PC-9 (cell line): ENCODE results near the gene TNS1. TPM values are rescaled to one million over a fixed set of nuclear protein-coding genes. Genes with fewer than 3 reads are reported as not detected.

Experiments used
- BruUV-seq: library from RNA; stranded (reverse); fragments of 400-500 nt; replicated peaks from 2 replicates; lab custom pipeline; 2021; lab: Mats Ljungman, UMichigan
- CTCF ChIA-PET: fragments of 300-600 bp; sonication (Branson Sonifier 250); formaldehyde crosslinking; loops from one replicate; lab custom pipeline; 2022; ENCODE audit warnings: antibody characterized with exemption; lab: Charles Lee
- POLR2A ChIA-PET: fragments of 300-600 bp; sonication (Branson Sonifier 250); formaldehyde crosslinking; loops from one replicate; lab custom pipeline; 2022; ENCODE audit warnings: antibody characterized with exemption; ENCODE audit not compliant: unreplicated experiment; lab: Charles Lee
- DNase-seq, 2 experiments: peaks; one replicate each; pipeline versions ENCODE4 v3.0.0 to v3.0.0-alpha.2; 2015 to 2022; ENCODE audit warnings: mixed read lengths in 1 of 2
- H2AFZ ChIP-seq: fragments of 200-600 bp; sonication (generic); 2 replicates; pipeline ENCODE4 v1.8.1; 2017; ENCODE audit warnings: antibody characterized with exemption
- H3F3A ChIP-seq: fragments of 200-600 bp; sonication (generic); 2 replicates; pipeline ENCODE4 v1.8.1; 2017; ENCODE audit warnings: antibody characterized with exemption, mild to moderate bottlenecking, low read depth; ENCODE audit not compliant: insufficient read depth
- H3K27ac ChIP-seq: fragments of 200-600 bp; sonication (generic); 2 replicates; pipeline ENCODE4 v1.6.1; 2016; ENCODE audit warnings: mixed run types
- H3K27me3 ChIP-seq: fragments of 200-600 bp; sonication (generic); 2 replicates; pipeline ENCODE4 v1.6.1; 2016; ENCODE audit warnings: low read depth, mixed run types; ENCODE audit not compliant: insufficient read depth
- H3K36me3 ChIP-seq: fragments of 200-600 bp; sonication (generic); 2 replicates; pipeline ENCODE4 v1.6.1; 2016; ENCODE audit warnings: low read depth, mixed run types
- H3K4me1 ChIP-seq: fragments of 200-600 bp; sonication (generic); replicated peaks from 2 replicates; pipeline ENCODE4 v1.6.1; 2016; ENCODE audit warnings: mixed run types; ENCODE audit not compliant: insufficient read depth
- H3K4me2 ChIP-seq: fragments of 200-600 bp; sonication (generic); 2 replicates; pipeline ENCODE4 v1.6.1; 2017; ENCODE audit warnings: mixed run types
- H3K4me3 ChIP-seq: fragments of 200-600 bp; sonication (generic); 2 replicates; pipeline ENCODE4 v1.6.1; 2016; ENCODE audit warnings: mixed run types
- H3K79me2 ChIP-seq: fragments of 200-600 bp; sonication (generic); 2 replicates; pipeline ENCODE4 v1.6.1; 2017; ENCODE audit warnings: low read depth, mixed run types
- H3K9me2 ChIP-seq: fragments of 200-600 bp; sonication (generic); 2 replicates; pipeline ENCODE4 v1.8.1; 2017; ENCODE audit warnings: mild to moderate bottlenecking; ENCODE audit not compliant: insufficient read depth
- H3K9me3 ChIP-seq: fragments of 200-600 bp; sonication (generic); 2 replicates; pipeline ENCODE4 v1.8.1; 2016; ENCODE audit warnings: low read depth; ENCODE audit not compliant: insufficient read depth
- H4K20me1 ChIP-seq: fragments of 200-600 bp; sonication (generic); 2 replicates; pipeline ENCODE4 v1.8.1; 2017; ENCODE audit not compliant: insufficient read depth
- CTCF ChIP-seq: fragments of 200-600 bp; sonication (generic); conservative IDR thresholded peaks from 2 replicates; pipeline ENCODE4 v1.6.1; 2017; ENCODE audit warnings: mixed run types, antibody characterized with exemption, mild to moderate bottlenecking, moderate library complexity
- EZH2 ChIP-seq: fragments of 200-600 bp; sonication (generic); IDR thresholded peaks from 2 replicates; pipeline ENCODE4 v1.8.0; 2017; ENCODE audit warnings: antibody characterized with exemption, low read depth
- intact Hi-C: fragments of 100-400 bp; cut with micrococcal nuclease; formaldehyde crosslinking; loops from one replicate; pipeline ENCODE4 v1.10.0; 2022; ENCODE audit not compliant: unreplicated experiment
- total RNA-seq: library from RNA; stranded (reverse); gene quantifications from 2 replicates; pipeline ENCODE4 v1.2.3, GENCODE V29; 2021

The TNS1 gene
- total RNA-seq, 1 experiment from 2014 or later = 5.5 TPM

- no peaks in the 10 kb centered on the region for H3K9me2 ChIP-seq
- CTCF ChIA-PET = interaction anchor here (0.8 kb wide), 1 partner anchor 20 kb away, joined by 3 read pairs; no protein-coding TSS in a partner anchor
- H3K27ac ChIP-seq = no peak overlapping the region
- BruUV-seq = no TSS peak
- DNase-seq = no peak
- no peak for TF ChIP-seq EZH2
- no peak for TF ChIP-seq CTCF
- no peak overlapping the region for H2AFZ ChIP-seq
- H3K4me1 ChIP-seq = no peaks in the 10 kb centered on the region
- H3K4me2 ChIP-seq = no peak overlapping the region
- no peaks in the 10 kb centered on the region for H3K9me3 ChIP-seq
- H3K4me3 ChIP-seq = no peak overlapping the region
- POLR2A ChIA-PET = no interaction called here
- no peaks in the 10 kb centered on the region for H4K20me1 ChIP-seq
- H3K36me3 ChIP-seq = no peaks in the 10 kb centered on the region
- H3K79me2 ChIP-seq = no peaks in the 10 kb centered on the region
- peaks cover 42% of the 10 kb centered on the region for H3K27me3 ChIP-seq
- no peaks in the 10 kb centered on the region for H3F3A ChIP-seq
- intact Hi-C loops = no loop called here
Measured at GRCh38 chr2:218011653-218012040, 8.9 kb upstream of the TNS1 start.

GRCh38 chr2:218010984-218011652, 8.3 kb upstream of the TNS1 start:
- Histone ChIP-seq H4K20me1 (no peaks in the 10 kb centered on the region), H3K4me2 (no peak overlapping the region; the same call in 1 of the 2 replicates), H3K27me3 (peaks cover 42% of the 10 kb centered on the region), H3K9me2 (no peaks in the 10 kb centered on the region), H3K9me3 (no peaks in the 10 kb centered on the region), H2AFZ (no peak overlapping the region), H3K27ac (no peak overlapping the region), H3K36me3 (no peaks in the 10 kb centered on the region), H3K4me3 (no peak overlapping the region), H3K79me2 (no peaks in the 10 kb centered on the region), H3F3A (no peaks in the 10 kb centered on the region), H3K4me1 (no peaks in the 10 kb centered on the region)
- POLR2A ChIA-PET = no interaction called here
- no TSS peak for BruUV-seq
- no peak for DNase-seq
- intact Hi-C loops = no loop called here
- CTCF ChIA-PET = no interaction called here
- no peak for TF ChIP-seq EZH2
- TF ChIP-seq CTCF = no peak

DNA sequence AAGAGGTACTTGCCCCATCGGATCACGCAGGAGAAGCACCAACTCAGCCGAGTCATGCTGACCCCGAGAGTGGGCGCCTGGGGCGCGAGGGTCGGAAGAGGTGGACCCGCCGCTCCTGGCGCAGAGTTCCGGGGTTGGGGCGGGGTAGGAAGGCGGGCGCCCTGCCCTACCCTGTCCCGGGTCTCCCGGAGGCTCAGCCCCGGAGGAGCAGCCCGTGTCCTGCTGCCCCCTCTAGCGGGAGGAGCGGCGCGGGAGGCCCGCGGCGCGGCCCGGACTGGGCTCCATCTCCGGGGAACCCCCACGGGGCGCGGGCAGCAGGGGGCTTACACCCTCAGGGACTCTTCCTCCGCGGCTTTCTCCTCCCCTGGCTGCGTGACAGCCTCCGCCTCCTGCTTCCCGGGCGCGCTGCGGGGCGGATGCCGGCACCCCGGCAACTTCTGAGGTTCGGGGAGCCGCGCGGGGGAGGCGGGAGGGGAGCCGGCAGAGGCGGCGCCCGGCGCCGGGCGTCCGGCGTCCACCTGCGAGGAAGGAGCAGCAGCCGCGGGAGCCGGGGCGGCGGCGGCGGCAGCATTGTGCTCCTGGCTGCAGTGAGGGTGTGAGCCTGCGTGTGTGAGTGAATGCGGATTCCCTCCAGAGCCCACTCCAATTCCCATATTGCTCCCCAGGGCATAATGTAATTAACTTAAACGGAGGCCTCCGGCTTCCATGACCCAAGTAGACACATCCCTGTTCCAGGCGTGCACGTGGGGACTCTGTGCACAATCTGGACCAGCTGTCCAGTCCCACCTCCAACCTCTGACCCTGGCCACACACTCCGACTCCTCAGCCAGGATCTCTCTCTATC, 7.6 kb upstream of the TNS1 start:
- peak overlapping the region; percentile 45; the same call in 1 of the 2 replicates for H3K4me3 ChIP-seq
- H4K20me1 ChIP-seq = no peaks in the 10 kb centered on the region
- no peaks in the 10 kb centered on the region for H3K9me3 ChIP-seq
- intact Hi-C loops = no loop called here
- TF ChIP-seq EZH2 = peak; percentile 91; the same call in 1 of the 2 replicates
- TF ChIP-seq CTCF = no peak
- no peaks in the 10 kb centered on the region for H3K9me2 ChIP-seq
- no TSS peak for BruUV-seq
- H3K36me3 ChIP-seq = no peaks in the 10 kb centered on the region
- H3F3A ChIP-seq = no peaks in the 10 kb centered on the region
- peaks cover 42% of the 10 kb centered on the region for H3K27me3 ChIP-seq
- peak overlapping the region; percentile 70 for H3K4me2 ChIP-seq
- peak in 1 of 2 experiments; percentile 54 for DNase-seq
- no peak overlapping the region for H2AFZ ChIP-seq
- no peak overlapping the region for H3K27ac ChIP-seq
- H3K79me2 ChIP-seq = no peaks in the 10 kb centered on the region
- ChIA-PET CTCF (interaction anchor here (0.5 kb wide), 1 partner anchor 228 kb away, joined by 8 read pairs; no protein-coding TSS in a partner anchor), POLR2A (no interaction called here)
- H3K4me1 ChIP-seq = no peaks in the 10 kb centered on the region
